Breast epithelium (tissue), 3 donors: ENCODE measurements around the gene TUBGCP2.

Experiments
- CTCF ChIP-seq, 3 donors: fragments of 450-650 bp; IDR thresholded peaks; one replicate each; pipeline ENCODE4 v1.5.1; 2016 to 2017; ENCODE audit warnings: antibody characterized with exemption in 3 of 3, mild to moderate bottlenecking in 3 of 3, moderate library complexity in 3 of 3
- POLR2A ChIP-seq: fragments of 450-650 bp; IDR thresholded peaks from one replicate; pipeline ENCODE4 v1.6.1; 2016; ENCODE audit warnings: antibody characterized with exemption, mild to moderate bottlenecking, moderate library complexity
- POLR2AphosphoS5 ChIP-seq, 3 donors: sonication (generic); formaldehyde crosslinking; IDR thresholded peaks; one replicate each; pipeline ENCODE4 v1.6.1; 2017; ENCODE audit warnings: antibody characterized with exemption in 3 of 3

- no peak for TF ChIP-seq CTCF (IDR thresholded peaks at IDR 0.05)
- no peak for TF ChIP-seq POLR2A
- no peak for TF ChIP-seq POLR2AphosphoS5 (IDR thresholded peaks at IDR 0.05)
Observed at GRCh38 chr10:133236401-133237240, 72.1 kb downstream of the TUBGCP2 start.
